Osteoblast (primary cell): ENCODE results near the gene TBC1D9. TPM values are rescaled to one million over a fixed set of nuclear protein-coding genes. Genes with fewer than 3 reads are reported as not detected.

Experiments used
- DNase-seq: peaks from one replicate; pipeline ENCODE4 v3.0.0; 2011; ENCODE audit warnings: low spot score, mixed read lengths; ENCODE audit not compliant: insufficient read length; ENCODE audit errors: missing footprints
- H2AFZ ChIP-seq: 2 replicates; pipeline ENCODE4 v1.6.0; 2011; ENCODE audit warnings: mild to moderate bottlenecking, low read length
- H3K27ac ChIP-seq: 2 replicates; pipeline ENCODE4 v1.5.1; 2011; ENCODE audit warnings: mild to moderate bottlenecking, low read depth, low read length, moderate library complexity
- H3K27me3 ChIP-seq: 2 replicates; pipeline ENCODE4 v1.6.0; 2012; ENCODE audit warnings: mild to moderate bottlenecking, control low read depth, inconsistent platforms, low read length, moderate library complexity; ENCODE audit not compliant: insufficient read depth
- H3K36me3 ChIP-seq: 2 replicates; pipeline ENCODE4 v1.5.1; 2011; ENCODE audit warnings: mild to moderate bottlenecking, low read length, control low read depth, moderate library complexity; ENCODE audit not compliant: insufficient read depth
- H3K4me1 ChIP-seq: 2 replicates; pipeline ENCODE4 v1.5.1; 2011; ENCODE audit warnings: mild to moderate bottlenecking, low read length, control low read depth, moderate library complexity; ENCODE audit not compliant: insufficient read depth
- H3K4me2 ChIP-seq: 2 replicates; pipeline ENCODE4 v1.6.0; 2011; ENCODE audit warnings: mild to moderate bottlenecking, low read length; ENCODE audit not compliant: insufficient read depth
- H3K4me3 ChIP-seq: fragments of 200-600 bp; sonication (generic); 3 replicates; pipeline ENCODE4 v1.5.1; 2012; ENCODE audit warnings: mild to moderate bottlenecking, low read length, inconsistent platforms; ENCODE audit not compliant: insufficient read depth
- H3K79me2 ChIP-seq: 2 replicates; pipeline ENCODE4 v1.6.0; 2012; ENCODE audit warnings: mild to moderate bottlenecking, low read length, control low read depth, inconsistent platforms; ENCODE audit not compliant: insufficient read depth
- H3K9me3 ChIP-seq: 2 replicates; pipeline ENCODE4 v1.5.1; 2011; ENCODE audit warnings: low read depth, low read length, control low read depth
- H4K20me1 ChIP-seq: 2 replicates; pipeline ENCODE4 v1.6.0; 2012; ENCODE audit warnings: mild to moderate bottlenecking, low read length, control low read depth; ENCODE audit not compliant: insufficient read depth
- total RNA-seq: library from RNA; depleted of rRNA; stranded (reverse); fragments of >200 nt; gene quantifications from 2 replicates; pipeline ENCODE4 v1.2.3, GENCODE V29; 2012
- TF ChIP-seq, protein P1 (sequence below): IDR thresholded peaks from 2 replicates; pipeline ENCODE4 v1.5.1; 2011; ENCODE audit warnings: mild to moderate bottlenecking, low read depth, low read length, moderate library complexity; ENCODE audit errors: extremely low read depth

Gene TBC1D9
- total RNA-seq, 1 donor, result 19.5 TPM

- Histone ChIP-seq H3K9me3 (no peaks in the 10 kb centered on the region), H3K4me3 (no peak overlapping the region), H2AFZ (no peak overlapping the region), H3K27me3 (no peaks in the 10 kb centered on the region), H3K4me1 (no peaks in the 10 kb centered on the region), H3K4me2 (no peak overlapping the region), H3K79me2 (no peaks in the 10 kb centered on the region), H4K20me1 (no peaks in the 10 kb centered on the region), H3K27ac (no peak overlapping the region), H3K36me3 (no peaks in the 10 kb centered on the region)
- TF ChIP-seq, protein P1, sequence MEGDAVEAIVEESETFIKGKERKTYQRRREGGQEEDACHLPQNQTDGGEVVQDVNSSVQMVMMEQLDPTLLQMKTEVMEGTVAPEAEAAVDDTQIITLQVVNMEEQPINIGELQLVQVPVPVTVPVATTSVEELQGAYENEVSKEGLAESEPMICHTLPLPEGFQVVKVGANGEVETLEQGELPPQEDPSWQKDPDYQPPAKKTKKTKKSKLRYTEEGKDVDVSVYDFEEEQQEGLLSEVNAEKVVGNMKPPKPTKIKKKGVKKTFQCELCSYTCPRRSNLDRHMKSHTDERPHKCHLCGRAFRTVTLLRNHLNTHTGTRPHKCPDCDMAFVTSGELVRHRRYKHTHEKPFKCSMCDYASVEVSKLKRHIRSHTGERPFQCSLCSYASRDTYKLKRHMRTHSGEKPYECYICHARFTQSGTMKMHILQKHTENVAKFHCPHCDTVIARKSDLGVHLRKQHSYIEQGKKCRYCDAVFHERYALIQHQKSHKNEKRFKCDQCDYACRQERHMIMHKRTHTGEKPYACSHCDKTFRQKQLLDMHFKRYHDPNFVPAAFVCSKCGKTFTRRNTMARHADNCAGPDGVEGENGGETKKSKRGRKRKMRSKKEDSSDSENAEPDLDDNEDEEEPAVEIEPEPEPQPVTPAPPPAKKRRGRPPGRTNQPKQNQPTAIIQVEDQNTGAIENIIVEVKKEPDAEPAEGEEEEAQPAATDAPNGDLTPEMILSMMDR, result no peak
- no peak for DNase-seq
Observed at GRCh38 chr4:140621161-140621560, 135.0 kb downstream of the TBC1D9 start.

DNA sequence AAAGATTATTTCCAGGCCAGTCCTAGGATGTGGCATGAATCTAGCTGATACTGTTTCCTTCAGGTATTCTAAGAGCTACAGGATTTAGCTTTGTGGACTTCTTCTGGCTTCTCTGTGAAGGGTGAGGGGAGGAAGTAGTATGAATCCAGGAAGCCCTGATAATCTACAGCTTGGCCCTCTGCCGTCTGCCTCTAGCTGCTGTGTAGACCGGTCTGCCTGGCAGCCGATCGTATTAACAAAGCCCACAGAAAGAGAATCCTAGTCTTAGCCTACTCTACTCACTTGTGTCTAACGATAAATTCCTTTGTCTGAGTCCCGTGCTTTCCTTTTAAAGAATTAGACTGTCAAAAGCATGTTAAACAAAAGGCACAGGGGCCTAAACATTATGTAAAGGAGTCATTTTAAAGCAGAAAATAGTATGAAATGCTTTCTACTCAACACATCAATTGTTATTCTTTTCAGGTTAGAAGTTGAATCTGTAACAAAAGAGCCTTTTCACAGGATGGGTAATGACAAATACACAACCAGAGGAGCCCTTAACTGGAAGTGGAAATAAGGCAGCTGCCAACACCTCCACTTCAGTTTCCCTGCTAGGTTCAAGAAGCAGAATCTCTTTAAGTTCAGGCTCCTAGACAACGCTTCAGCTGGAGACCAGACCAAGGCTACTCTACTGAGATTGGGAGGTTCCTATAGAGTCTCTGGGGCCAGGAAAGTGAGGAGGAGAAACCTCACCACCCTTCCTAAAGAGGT, 138.5 kb downstream of the TBC1D9 start:
- H3K4me2 ChIP-seq, result no peak overlapping the region
- H3K27ac ChIP-seq, result no peak overlapping the region
- H3K4me3 ChIP-seq, result no peak overlapping the region
- H3K9me3 ChIP-seq, result no peaks in the 10 kb centered on the region
- TF ChIP-seq, protein P1, result no peak
- H3K27me3 ChIP-seq, result no peaks in the 10 kb centered on the region
- no peaks in the 10 kb centered on the region for H3K36me3 ChIP-seq
- no peak for DNase-seq
- no peaks in the 10 kb centered on the region for H3K4me1 ChIP-seq
- no peaks in the 10 kb centered on the region for H3K79me2 ChIP-seq
- no peak overlapping the region for H2AFZ ChIP-seq
- no peaks in the 10 kb centered on the region for H4K20me1 ChIP-seq

DNA sequence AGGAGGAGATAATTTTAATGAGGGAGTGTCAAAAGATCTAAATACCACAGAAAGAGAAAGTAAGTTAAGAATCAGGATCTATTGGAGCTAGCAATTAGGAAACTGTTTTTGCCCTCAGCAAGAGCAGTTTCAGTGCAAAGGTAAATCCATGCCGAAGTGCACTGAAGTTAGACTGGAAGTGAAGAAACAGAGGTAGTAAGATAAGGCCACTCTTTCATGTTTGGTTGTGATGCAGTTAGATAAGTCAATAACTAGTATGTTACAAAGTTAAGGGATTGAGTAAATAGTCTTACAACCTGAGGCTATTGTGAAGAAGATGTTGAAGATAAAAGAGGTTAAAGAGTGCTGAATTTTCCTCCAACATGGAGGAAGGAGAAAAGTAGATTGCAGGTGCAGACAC, 140.7 kb downstream of the TBC1D9 start:
- Histone ChIP-seq H3K27ac (no peak overlapping the region), H2AFZ (no peak overlapping the region), H3K36me3 (no peaks in the 10 kb centered on the region), H3K4me1 (no peaks in the 10 kb centered on the region), H3K9me3 (no peaks in the 10 kb centered on the region), H3K79me2 (no peaks in the 10 kb centered on the region), H3K4me2 (no peak overlapping the region), H3K4me3 (no peak overlapping the region), H4K20me1 (no peaks in the 10 kb centered on the region), H3K27me3 (no peaks in the 10 kb centered on the region)
- TF ChIP-seq, protein P1, result no peak
- DNase-seq, result peak; percentile 71

- H3K4me2 ChIP-seq, result no peak overlapping the region
- H3K27ac ChIP-seq, result no peak overlapping the region
- no peak overlapping the region for H3K4me3 ChIP-seq
- no peaks in the 10 kb centered on the region for H3K79me2 ChIP-seq
- no peaks in the 10 kb centered on the region for H3K4me1 ChIP-seq
- H3K36me3 ChIP-seq, result no peaks in the 10 kb centered on the region
- H3K9me3 ChIP-seq, result no peaks in the 10 kb centered on the region
- TF ChIP-seq, protein P1, result no peak
- DNase-seq, result no peak
- no peak overlapping the region for H2AFZ ChIP-seq
- H4K20me1 ChIP-seq, result no peaks in the 10 kb centered on the region
- H3K27me3 ChIP-seq, result no peaks in the 10 kb centered on the region
Observed at GRCh38 chr4:140612357-140612756, 143.8 kb downstream of the TBC1D9 start.
